Measurements from ENCODE around the gene RAB18.
"Not testable (repeated sequence)": the region's sequence is repeated elsewhere in the genome, so short reads cannot be mapped to it uniquely, and the experiment has no call there.

The RAB18 gene

DNA sequence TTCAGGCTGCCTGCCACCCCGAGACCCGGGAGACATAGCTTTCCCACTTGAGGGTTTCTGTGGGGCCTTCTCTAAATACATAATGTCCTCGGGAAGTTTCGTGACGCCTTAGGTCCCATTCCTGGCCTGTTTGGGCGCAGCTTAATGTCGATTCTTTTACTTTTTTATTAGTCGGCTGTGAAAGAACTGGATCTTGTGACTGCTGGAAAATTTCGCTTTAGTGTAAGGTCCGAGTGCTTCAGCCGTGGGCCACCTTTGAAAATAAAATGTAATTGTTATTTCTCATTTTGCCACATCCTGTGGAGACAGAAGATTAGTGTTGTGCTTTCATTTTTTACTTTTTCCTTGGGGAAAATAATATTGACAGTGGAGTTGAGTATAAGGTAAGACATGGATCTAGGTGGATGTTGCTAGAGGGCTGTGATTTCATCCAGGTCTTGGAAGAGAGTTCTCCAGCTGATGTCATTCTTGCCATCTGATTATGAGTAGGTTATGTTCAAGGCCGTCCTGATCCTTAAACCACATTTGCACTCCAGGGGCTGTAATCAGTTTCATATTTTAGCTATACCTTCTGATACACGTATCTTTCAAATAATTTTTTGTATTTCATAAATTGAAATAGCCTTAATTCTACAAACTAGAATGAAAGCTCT lies 830 bp downstream of the RAB18 start:
- DNase-seq (ENCODE audit: low read depth), result no peak

GRCh38 chr10:27505537-27505936 lies 1.4 kb downstream of the RAB18 start:
- DNase-seq (ENCODE audit: low read depth), result not testable (repeated sequence)

DNA sequence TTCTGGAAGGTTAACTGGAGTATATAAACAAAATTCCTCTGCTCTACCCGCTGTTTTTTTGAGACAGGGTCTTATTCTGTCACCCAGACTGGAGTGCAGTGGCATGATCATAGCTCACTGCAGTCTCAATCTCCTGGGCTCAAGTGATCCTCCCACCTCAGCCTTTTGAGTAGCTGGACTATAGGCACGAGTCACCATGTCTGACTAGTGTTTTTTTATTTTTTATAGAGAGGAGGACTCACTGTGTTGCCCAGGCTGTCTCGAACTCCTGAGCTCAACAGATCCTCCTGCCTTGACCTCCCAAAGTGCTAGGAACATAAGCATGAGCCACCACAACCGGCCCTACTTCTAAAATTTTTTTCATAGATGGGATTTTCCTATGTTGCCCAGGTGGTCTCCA lies 2.2 kb downstream of the RAB18 start:
- no peak for DNase-seq (ENCODE audit: low read depth)

DNA sequence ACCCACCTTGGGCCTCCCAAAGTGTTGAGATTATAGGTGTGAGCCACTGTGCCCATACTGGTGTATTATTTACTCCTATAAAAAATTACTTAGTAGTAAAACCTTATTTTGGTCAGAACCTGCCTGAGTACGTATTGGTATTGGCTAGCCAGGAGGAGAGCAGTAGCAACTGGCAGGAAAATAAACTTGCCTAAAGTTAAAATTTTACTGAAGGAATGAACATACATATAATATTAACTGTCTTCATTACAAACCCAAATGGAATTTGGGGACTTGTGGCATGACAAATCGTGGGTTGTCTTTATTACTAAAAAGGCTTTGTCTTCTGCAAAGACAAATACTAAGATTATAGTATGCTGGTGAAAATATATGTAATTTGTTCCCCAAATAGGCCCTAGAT lies 8.4 kb downstream of the RAB18 start:
- no peak for DNase-seq (ENCODE audit: low read depth)

DNA sequence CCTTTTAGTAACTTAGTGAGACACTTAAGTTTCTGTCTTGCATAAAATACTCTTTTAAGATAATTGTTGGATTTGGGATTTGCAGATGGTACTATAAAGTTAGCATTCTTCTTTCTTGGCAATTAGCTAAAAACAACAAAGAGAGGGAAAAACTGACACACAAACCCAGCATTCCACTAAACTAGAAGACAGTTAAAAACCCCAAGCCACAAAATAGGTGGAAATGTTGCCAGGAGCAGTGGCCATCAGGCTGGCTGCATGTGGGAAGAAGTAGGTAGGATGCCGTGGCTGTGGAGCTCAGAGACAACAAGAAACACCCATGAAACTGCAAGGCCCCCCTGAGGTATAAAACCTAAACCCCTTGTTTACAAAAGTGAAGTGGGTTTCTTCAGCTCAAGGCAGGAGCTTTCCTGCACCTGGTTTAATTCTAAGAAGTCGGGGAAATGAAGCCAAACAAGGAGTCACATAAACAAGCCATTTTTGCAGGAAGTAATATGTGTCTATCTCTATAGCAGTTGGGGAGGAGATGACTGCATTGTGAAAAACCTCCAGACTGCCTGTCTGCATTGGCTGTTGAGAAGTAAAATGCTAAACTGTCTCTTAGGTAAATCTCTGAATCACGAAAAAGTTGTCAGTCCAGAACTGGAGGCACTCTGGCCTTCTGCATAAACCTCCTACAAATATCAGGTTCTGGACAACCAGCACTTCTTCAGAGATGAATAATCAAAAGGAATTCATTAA lies 9.5 kb downstream of the RAB18 start:
- DNase-seq (ENCODE audit: low read depth), result no peak

- no peak for DNase-seq (ENCODE audit: low read depth)
Measured at GRCh38 chr10:27514243-27514642, 10.1 kb downstream of the RAB18 start.

- DNase-seq (ENCODE audit: low read depth), result no peak
Measured at GRCh38 chr10:27518261-27518660, 14.2 kb downstream of the RAB18 start.

DNA sequence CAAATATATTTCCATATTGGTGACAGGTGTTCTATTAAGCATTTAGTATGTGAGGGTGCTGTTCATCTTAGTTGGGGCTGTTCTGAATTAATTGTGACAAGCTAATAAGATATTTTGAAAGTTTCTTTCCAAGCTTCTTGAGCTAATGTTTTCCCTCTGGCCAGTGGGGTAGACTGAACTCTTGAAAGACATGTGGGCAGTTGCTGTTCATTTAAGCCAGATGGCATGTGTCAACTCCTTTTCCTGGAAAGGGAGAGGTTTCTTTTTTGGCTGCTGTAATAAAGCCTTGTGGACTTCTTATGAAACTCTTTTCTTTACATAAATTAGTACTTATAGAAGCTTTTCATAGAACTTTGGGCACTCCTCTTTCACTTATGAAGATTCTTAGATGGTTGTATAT lies 21.7 kb downstream of the RAB18 start:
- no peak for DNase-seq (ENCODE audit: low read depth)

DNA sequence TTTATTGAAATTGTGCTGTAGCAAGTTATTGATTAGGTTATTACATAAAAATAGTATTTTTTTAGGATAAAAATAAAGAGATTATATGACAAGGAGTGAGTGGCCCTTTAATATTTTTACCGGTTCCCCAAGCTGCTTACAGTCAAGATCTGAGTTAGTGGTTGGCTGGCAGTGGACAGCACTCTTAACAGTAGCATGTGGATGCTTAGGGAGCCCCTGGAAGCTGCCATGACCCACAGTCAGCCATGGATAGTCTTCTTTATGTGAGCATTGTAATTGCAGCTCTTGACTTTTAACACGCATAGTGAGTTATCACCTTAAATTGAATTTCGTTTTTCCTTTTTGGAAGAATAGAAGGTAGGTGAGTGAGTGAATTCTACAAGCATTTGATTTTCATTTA lies 22.1 kb downstream of the RAB18 start:
- DNase-seq (ENCODE audit: low read depth), result no peak

GRCh38 chr10:27527666-27528295 lies 23.7 kb downstream of the RAB18 start:
- no peak for DNase-seq (ENCODE audit: low read depth)

DNA sequence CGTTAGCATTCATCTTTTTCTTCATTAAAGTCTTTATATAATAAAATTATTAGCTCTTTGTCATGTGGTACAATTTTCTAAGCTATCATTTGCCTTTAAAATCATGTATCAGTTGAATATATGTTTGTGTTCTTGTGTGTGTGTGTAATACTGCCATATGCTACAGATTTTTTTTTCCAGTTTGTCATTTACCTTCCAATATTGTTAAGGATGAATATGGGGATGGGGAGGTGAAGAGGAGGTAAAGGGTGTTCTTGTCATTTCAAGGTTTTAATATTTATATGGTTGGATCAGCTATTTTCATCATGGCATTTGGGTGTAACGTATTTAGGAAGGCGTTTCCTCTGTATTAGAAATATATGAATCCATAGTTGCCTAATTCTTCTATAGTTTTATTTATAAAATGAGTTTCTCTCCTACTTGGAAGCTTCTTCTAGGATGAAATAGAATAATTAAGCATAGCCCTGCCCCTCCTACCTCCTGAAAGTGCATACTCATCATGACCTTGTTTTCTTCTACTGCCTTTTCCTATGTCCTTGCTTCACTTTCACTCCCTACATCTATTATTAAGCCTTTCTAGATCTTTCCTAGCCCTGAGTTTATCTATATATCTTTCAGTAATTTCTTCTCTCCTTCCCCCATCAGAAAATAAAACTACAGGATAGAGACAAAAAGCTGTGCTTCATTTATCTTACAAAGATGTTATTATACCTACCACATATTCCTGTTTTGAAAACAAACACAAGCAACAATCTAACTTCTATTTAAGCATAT lies 25.1 kb downstream of the RAB18 start:
- DNase-seq (ENCODE audit: low read depth), result no peak

DNA sequence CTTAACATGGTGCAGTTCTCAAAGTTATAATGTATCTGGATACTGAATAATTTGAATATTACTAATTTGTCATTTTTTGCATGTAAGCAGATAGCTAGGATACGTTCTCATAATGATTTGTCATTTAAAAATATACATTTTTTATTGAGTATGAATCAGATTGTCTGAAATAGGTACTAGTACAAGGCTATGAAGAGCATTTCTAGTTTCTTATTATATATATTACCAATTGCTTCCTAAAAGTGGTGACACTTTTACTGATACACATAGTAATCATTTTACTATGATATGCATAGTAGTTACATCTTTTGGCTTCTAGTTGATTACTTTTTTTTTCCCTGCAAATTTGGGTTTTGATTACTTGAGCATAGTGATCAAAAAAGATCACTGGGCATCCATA lies 26.4 kb downstream of the RAB18 start:
- DNase-seq (ENCODE audit: low read depth), result no peak

DNA sequence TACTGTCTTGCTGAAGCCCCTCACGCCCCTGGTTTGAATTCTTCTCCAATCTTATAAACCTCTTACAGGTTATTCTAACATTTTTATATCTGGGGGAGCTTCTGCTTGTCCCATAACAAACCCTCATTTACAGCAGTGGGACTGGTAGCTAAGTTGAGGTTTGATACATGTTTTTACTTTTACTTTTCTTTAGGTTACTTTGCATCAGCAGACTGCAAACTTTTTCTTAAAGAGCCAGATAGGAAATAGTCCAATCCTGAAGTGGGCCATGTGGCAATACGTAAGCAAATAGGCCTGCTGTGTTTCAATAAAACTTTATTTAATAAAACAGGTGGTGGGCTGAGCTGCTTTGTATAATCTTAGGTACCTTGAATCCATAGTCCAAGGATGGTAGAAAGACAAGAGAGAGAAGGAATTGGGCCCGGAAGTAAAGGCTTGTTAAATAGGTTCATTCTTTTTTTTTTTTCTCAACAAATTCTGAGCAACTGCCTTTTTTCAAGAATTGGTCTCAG lies 27.3 kb downstream of the RAB18 start:
- DNase-seq (ENCODE audit: low read depth), result no peak

DNA sequence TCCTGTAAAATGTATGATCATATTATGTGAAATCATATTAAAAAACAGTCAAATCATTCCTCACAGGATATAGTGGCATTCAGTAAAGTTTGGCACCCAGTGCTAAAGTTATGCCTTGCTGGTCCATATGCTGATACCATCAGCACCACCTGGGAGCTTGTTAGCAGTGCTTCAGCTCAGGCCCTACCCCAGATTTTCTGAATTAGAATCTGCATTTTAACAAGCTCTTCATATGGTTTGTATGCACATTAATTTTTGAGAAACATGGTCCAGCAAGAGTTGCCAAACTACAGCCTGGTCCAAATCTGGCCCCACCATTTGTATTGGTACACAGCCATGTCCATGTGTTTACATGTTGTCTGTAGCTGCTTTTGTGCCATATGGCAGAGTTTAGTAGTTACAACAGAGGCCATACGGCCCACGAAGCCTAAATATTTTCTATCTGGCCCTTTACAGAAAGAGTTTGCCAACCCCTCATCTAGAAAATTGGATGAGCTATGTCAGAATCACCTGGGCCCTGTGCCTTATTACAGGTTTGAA lies 30.1 kb downstream of the RAB18 start:
- no peak for DNase-seq (ENCODE audit: low read depth)

DNA sequence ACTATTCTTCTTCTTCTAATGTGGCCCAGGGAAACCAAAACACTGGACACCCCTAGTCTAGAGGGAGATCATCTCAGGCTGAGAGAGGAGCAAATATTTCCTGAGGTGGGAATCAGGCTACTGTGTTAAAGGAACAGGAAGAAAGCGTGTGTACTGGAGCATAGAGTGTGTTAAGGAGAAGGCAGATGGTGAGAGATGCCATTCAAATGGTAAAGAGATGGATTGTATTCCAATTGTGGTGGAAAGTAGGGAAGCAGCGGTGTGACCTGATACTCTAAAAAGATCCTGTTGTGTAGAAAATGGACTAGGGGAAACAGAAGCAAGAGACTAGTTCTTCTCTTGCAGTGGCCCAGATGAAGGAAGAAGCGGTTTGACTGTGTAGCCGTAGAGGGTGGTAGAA lies 31.2 kb downstream of the RAB18 start:
- no peak for DNase-seq (ENCODE audit: low read depth)

- no peak for DNase-seq (ENCODE audit: low read depth)
Measured at GRCh38 chr10:27536437-27536836, 32.3 kb downstream of the RAB18 start.

- no peak for DNase-seq (ENCODE audit: low read depth)
Measured at GRCh38 chr10:27537166-27537565, 33.1 kb downstream of the RAB18 start.

DNA sequence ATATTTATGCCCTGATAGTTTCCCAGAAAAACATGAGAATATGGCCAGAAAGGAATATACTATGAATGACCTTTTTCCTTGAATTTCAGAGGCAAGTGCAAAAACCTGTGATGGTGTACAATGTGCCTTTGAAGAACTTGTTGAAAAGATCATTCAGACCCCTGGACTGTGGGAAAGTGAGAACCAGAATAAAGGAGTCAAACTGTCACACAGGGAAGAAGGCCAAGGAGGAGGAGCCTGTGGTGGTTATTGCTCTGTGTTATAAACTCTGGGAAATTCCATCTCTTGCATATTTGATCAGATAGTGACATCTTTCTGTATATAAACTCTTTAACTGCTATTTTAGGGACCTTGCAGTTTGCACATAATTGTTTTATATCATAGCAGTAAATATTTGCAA lies 33.7 kb downstream of the RAB18 start:
- no peak for DNase-seq (ENCODE audit: low read depth)

DNA sequence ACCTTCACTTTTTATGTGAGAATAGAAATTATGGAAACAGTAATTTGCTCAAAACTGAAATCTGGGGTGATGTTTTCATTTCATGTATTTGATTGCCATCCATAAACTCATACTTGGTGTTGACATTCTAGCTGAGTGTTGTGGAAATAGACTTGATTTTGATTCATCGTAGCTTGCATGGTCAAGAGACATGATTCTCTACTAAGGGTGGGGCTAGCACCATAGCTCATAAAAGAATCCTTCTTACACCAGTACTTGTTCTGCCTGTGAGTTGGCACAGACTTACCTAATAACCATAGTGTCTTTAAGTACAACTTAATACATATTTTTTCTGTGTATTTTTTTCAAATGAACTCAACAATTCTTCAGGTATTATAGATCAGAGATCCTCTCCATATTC lies 36.6 kb downstream of the RAB18 start:
- DNase-seq (ENCODE audit: low read depth), result no peak

GRCh38 chr10:27541796-27542729 lies 38.0 kb downstream of the RAB18 start:
- DNase-seq (ENCODE audit: low read depth), result no peak

GRCh38 chr10:27542812-27543211 lies 38.7 kb downstream of the RAB18 start:
- DNase-seq (ENCODE audit: low read depth), result no peak

Data from activated T-cell treated with anti-CD3 and anti-CD28 coated beads for 1 hour (primary cell).